Measurements from ENCODE around the gene TAOK1. TPM values are rescaled to one million over a fixed set of nuclear protein-coding genes. Genes with fewer than 3 reads are reported as not detected.

Gene TAOK1
- total and polyA plus RNA-seq, 2 of the 13 experiments (the other 11 are each of a cell fraction or from before 2014, with no cell fraction given), result 14.1 to 23.0 TPM

GRCh38 chr17:29571883-29572681, 181.9 kb downstream of the TAOK1 start:
- H2AFZ ChIP-seq (ENCODE audit: low read length), result no peak overlapping the region
- no peak overlapping the region for H3K4me2 ChIP-seq (ENCODE audit: low read depth, low read length)
- DNase-seq (ENCODE audit: low spot score) (no peak), FAIRE-seq (no peak), ATAC-seq (no peak)
- H3K9ac ChIP-seq (ENCODE audit: insufficient read depth, low read depth, low read length), result no peak overlapping the region
- intact Hi-C loops (cut with micrococcal nuclease; ENCODE audit: unreplicated experiment), result no loop called here
- H4K20me1 ChIP-seq (ENCODE audit: insufficient read depth, low read length), result no peaks in the 10 kb centered on the region
- TF ChIP-seq SMARCC2 (IDR thresholded peaks at IDR 0.05) (no peak), RBFOX2 (IDR thresholded peaks at IDR 0.05; ENCODE audit: low read depth, low read length) (peak; percentile 34; the same call in 1 of the 2 replicates), NBN (conservative IDR thresholded peaks at IDR 0.05) (no peak)
- H3K27me3 ChIP-seq (ENCODE audit: control insufficient read depth in 1 of 2, insufficient read depth in 2 of 2, low read length in 2 of 2), result no peaks in the 10 kb centered on the region
- H3K79me2 ChIP-seq (ENCODE audit: insufficient read depth, low read length), result no peaks in the 10 kb centered on the region
- H3K4me1 ChIP-seq (ENCODE audit: insufficient read depth, low read length), result peaks cover 32% of the 10 kb centered on the region
- H3K9me3 ChIP-seq (ENCODE audit: low read length), result no peaks in the 10 kb centered on the region
- ChIA-PET POLR2A (no interaction called here), CTCF (ENCODE audit: low intra/inter-chr PET ratio, low total read pairs) (no interaction called here)
- in situ Hi-C loops (cut with HindIII; ENCODE audit: extremely low pct_ligation_motif_present, low pct_unique_long_range_greater_than_20kb), result no loop called here
- peaks cover 0 to 11% of the 10 kb centered on the region in 2 experiments; a peak in 2 of 5 replicates for H3K36me3 ChIP-seq (replicated peaks in 1 of 2; ENCODE audit: control insufficient read depth in 1 of 2, insufficient read depth in 2 of 2, low read length in 2 of 2)
- BruUV-seq (replicated peaks), result no TSS peak
- H3K27ac ChIP-seq (ENCODE audit: extremely low read length, insufficient read depth, low read length), result no peak overlapping the region
- 96% methylated on average over 9 of the region's 30 CpGs for WGBS (ENCODE audit: low lambda C conversion rate)
- H3K4me3 ChIP-seq (replicated peaks in 1 of 3; ENCODE audit: insufficient read depth in 1 of 3, low read depth in 2 of 3, low read length in 3 of 3), result no peak overlapping the region

DNA sequence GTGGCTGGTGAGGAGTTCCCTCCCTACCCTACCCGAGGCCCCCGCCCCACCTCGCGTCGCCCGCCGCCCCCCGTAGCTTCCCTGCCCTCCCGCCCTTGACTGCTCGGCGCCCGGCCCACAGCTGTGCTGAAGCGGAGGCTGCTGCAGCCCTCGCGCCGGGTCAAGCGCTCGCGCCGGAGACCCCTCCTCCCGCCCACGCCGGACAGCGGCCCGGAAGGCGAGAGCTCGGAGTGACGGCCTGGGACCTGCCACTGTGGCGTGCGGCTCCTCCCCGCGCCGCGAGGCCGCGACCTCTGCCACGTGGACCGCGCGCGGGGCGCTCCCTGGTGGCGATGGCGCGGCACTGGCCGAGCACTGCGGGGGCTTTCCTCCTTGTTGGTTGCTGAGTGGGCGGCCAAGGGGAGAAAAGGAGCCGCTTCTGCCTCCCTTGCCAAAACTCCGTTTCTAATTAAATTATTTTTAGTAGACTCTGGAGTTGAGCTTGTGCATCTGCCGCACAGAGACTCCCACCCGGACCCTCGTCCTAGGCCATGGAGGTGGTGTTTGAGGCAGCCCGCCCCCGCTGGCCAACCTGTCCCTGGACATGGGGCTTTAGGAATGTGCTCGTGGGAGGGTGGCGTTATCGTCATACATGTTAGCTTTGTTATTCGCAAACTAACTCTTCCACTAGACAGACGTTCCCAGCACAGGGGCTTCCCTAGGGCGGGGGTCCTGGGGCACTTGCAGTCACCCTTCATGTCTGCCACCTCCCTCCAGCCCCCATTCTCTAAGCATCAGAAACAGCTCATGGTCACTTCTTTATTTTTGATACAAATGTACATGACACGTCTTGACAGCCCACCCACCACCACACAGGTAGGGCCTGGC, 182.8 kb downstream of the TAOK1 start:
- CTCF ChIA-PET (ENCODE audit: low intra/inter-chr PET ratio, low total read pairs), result no interaction called here
- peaks cover 32% of the 10 kb centered on the region for H3K4me1 ChIP-seq (ENCODE audit: insufficient read depth, low read length)
- H3K36me3 ChIP-seq (replicated peaks in 1 of 2; ENCODE audit: control insufficient read depth in 1 of 2, insufficient read depth in 2 of 2, low read length in 2 of 2), result peaks cover under 1 to 15% of the 10 kb centered on the region in 2 experiments; a peak in 3 of 5 replicates
- H3K9me3 ChIP-seq (ENCODE audit: low read length), result no peaks in the 10 kb centered on the region
- no peak overlapping the region for H3K4me3 ChIP-seq (replicated peaks in 1 of 3; ENCODE audit: insufficient read depth in 1 of 3, low read depth in 2 of 3, low read length in 3 of 3)
- no peak for DNase-seq (ENCODE audit: low spot score)
- H3K27me3 ChIP-seq (ENCODE audit: control insufficient read depth in 1 of 2, insufficient read depth in 2 of 2, low read length in 2 of 2), result no peaks in the 10 kb centered on the region
- WGBS (ENCODE audit: low lambda C conversion rate), result 97% methylated on average over 62 of the region's 62 CpGs
- POLR2A ChIA-PET, result no interaction called here
- ATAC-seq, result no peak
- H3K27ac ChIP-seq (ENCODE audit: extremely low read length, insufficient read depth, low read length), result no peak overlapping the region
- no peak overlapping the region for H3K9ac ChIP-seq (ENCODE audit: insufficient read depth, low read depth, low read length)
- in situ Hi-C loops (cut with HindIII; ENCODE audit: extremely low pct_ligation_motif_present, low pct_unique_long_range_greater_than_20kb) (no loop called here), intact Hi-C loops (cut with micrococcal nuclease; ENCODE audit: unreplicated experiment) (no loop called here)
- no peaks in the 10 kb centered on the region for H4K20me1 ChIP-seq (ENCODE audit: insufficient read depth, low read length)
- H2AFZ ChIP-seq (ENCODE audit: low read length), result no peak overlapping the region
- no peaks in the 10 kb centered on the region for H3K79me2 ChIP-seq (ENCODE audit: insufficient read depth, low read length)
- no TSS peak for BruUV-seq (replicated peaks)
- H3K4me2 ChIP-seq (ENCODE audit: low read depth, low read length), result no peak overlapping the region
- no peak for FAIRE-seq
- no peak for TF ChIP-seq ZNF616 (CRISPR knock-in tag; IDR thresholded peaks at IDR 0.05; ENCODE audit: low read depth)
- no peak for TF ChIP-seq XBP1 (CRISPR knock-in tag; IDR thresholded peaks at IDR 0.05)
- peak; percentile 35; the same call in 1 of the 2 replicates for TF ChIP-seq HOXA3 (CRISPR knock-in tag; IDR thresholded peaks at IDR 0.05)
- TF ChIP-seq NFIC (IDR thresholded peaks at IDR 0.05; ENCODE audit: low read length), result no peak
- no peak for TF ChIP-seq BHLHE40 (IDR thresholded peaks at IDR 0.05; ENCODE audit: low read length)
- TF ChIP-seq ZNF496 (CRISPR knock-in tag; IDR thresholded peaks at IDR 0.05; ENCODE audit: insufficient replicate concordance), result no peak
- peak; percentile 66 for TF ChIP-seq AGO2 (optimal IDR thresholded peaks at IDR 0.05; ENCODE audit: low read depth, low read length)
- TF ChIP-seq RBFOX2 (IDR thresholded peaks at IDR 0.05; ENCODE audit: low read depth, low read length), result peak; percentile 7; the same call in 1 of the 2 replicates
- TF ChIP-seq ZBTB38 (CRISPR knock-in tag; IDR thresholded peaks at IDR 0.05), result no peak
- TF ChIP-seq, protein P1, sequence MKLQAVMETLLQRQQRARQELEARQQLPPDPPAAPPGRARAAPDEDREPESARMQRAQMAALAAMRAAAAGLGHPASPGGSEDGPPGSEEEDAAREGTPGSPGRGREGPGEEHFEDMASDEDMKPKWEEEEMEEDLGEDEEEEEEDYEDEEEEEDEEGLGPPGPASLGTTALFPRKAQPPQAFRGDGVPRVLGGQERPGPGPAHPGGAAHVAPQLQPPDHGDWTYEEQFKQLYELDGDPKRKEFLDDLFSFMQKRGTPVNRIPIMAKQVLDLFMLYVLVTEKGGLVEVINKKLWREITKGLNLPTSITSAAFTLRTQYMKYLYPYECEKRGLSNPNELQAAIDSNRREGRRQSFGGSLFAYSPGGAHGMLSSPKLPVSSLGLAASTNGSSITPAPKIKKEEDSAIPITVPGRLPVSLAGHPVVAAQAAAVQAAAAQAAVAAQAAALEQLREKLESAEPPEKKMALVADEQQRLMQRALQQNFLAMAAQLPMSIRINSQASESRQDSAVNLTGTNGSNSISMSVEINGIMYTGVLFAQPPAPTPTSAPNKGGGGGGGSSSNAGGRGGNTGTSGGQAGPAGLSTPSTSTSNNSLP (IDR thresholded peaks at IDR 0.05; ENCODE audit: low read depth, low read length), result no peak
- TF ChIP-seq CCDC6 (CRISPR knock-in tag; IDR thresholded peaks at IDR 0.05), result no peak
- no peak for TF ChIP-seq ZFP62 (CRISPR knock-in tag; IDR thresholded peaks at IDR 0.05)
- no peak for TF ChIP-seq PRPF4 (IDR thresholded peaks at IDR 0.05; ENCODE audit: low read depth, low read length, poor library complexity, severe bottlenecking)

Data from HepG2 (cell line).